GM21423 (cell line): ENCODE measurements around the gene CNTN5.
"Not testable (repeated sequence)": the region's sequence is repeated elsewhere in the genome, so short reads cannot be mapped to it uniquely, and the experiment has no call there.

Experiments
- ATAC-seq: cut with Tn5 transposase; IDR thresholded peaks from one replicate; pipeline ENCODE4 v1.9.1; 2021; ENCODE audit warnings: mild to moderate bottlenecking, moderate library complexity; ENCODE audit not compliant: unreplicated experiment

Gene CNTN5

DNA sequence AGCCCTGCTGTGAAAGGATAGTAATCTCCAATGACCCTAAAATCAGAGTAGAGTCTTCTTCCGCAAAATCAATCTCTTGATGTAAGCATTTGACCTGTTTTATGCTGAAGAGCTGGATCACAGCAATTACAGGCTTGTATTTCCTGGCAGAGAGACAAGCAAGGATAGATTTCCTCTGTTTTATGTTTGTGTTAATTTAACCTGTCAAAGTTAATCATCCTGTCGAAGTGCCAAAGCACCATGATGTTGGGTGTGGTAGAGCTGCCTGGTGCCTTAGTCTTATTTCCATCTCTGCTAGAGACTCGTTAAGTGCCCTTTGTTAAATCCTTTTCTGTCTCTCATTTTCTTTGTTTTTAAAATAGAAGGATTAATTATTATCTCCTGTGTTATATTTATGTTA is 248.1 kb downstream of the CNTN5 start:
- ATAC-seq, result no peak

DNA sequence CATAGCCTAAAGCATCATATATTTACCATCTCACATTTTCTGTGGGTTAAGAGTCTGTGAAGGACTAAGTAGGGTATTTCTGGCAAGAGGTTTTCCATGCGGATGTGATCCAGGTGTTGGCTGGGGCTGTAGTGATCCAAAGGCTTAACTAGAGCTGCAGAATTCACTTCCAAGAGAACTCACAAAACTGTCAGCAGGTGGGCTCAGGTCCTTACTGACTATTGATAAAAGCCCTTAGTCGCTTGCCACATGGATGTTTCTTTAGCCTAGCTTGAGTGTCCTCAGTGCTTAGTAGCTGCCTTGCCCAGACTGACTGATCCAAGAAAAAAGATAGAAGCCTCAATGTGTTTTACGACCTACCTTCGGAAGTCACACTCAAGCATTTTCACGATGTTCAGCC is 250.8 kb downstream of the CNTN5 start:
- no peak for ATAC-seq

DNA sequence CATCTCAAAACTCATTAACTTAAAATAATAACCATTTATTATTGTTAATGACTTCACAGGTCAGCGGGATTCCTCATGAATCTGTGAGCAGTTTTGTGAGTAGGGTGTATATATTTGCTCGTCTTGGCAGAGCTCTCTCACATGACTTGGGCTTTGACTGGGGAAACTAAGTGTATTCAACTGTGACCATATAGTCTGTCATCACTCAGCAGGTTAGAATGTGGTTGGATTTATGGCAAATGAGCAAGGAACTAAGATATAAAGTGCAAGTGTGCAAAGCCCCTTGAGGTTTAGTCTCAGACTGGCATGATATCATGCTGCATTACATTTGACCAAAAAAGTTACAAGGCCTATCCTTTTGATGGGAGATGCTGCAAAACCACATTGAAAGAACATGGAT is 254.8 kb downstream of the CNTN5 start:
- ATAC-seq, result no peak

DNA sequence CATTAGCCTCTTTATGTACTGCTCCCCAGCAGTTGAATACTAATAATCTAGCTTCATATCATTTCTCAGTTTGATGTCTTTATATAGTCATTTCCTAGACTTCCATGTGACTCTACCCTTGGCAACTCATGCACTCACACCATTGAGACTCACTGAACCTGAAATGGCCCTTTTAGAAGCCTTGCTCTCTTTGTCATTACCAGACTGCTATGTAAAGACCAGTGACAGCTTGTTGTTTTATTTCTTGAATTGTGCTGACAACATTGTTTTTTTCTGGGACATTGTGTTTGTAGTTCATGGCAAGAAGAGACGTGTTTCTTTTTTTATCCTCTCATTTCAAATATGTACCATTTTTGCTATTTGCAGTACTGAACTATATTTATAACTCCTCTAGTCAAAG is 256.5 kb downstream of the CNTN5 start:
- no peak for ATAC-seq

DNA sequence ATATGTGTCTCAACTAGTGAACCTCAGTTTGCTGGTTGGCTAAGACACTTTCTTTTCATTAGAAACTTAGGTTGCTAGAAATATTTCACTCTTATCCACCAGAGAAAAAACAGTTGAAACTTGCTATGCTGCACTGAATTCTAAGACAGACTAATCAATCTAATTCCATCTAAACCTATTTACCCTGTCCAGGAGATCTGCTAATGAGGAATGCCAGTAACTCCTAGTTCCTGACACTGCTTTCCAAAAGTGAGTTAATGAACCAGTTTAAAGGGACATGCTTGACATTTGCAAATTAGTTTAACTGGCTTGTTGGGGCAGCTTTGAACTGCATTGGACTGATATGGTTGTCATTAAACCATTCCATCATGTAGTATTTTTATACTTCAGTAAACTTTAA is 258.5 kb downstream of the CNTN5 start:
- no peak for ATAC-seq

DNA sequence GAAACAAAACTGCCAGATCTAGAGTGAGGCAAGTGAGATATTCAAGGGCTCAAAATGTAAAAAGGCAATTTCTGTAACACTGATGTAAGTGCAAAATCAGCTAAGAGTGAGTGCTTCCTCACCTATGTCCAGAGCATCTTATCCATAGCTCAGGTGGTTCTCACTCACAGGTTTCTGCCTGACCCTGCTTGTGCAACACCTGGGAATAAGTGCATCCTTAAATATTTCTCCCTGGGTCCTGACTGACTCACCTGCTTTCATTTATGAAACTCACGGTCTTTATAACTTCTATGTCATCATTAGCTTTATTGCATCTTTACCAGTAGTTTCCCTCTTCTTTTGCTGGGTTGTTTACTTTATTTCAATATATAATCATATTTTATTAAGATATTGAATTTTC is 260.6 kb downstream of the CNTN5 start:
- no peak for ATAC-seq

DNA sequence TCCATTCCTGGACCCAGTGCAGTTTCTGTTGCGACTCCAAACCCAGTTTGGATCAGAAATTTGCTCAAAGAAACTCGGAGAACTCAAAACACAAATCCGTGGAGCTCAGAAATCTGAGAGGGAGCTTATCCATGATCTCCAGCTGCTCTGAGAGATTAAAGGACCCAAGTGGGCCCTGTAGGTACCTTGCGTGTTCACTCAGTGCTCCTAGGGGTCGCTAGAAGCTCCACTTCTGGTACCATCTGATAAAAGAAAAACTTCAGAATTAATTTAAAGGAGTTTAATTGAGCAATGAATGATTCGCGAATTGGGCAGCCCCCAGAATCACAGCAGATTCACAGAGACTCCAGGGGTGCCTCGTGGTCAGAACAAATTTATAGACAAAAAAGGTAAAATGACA is 277.2 kb downstream of the CNTN5 start:
- not testable (repeated sequence) for ATAC-seq

DNA sequence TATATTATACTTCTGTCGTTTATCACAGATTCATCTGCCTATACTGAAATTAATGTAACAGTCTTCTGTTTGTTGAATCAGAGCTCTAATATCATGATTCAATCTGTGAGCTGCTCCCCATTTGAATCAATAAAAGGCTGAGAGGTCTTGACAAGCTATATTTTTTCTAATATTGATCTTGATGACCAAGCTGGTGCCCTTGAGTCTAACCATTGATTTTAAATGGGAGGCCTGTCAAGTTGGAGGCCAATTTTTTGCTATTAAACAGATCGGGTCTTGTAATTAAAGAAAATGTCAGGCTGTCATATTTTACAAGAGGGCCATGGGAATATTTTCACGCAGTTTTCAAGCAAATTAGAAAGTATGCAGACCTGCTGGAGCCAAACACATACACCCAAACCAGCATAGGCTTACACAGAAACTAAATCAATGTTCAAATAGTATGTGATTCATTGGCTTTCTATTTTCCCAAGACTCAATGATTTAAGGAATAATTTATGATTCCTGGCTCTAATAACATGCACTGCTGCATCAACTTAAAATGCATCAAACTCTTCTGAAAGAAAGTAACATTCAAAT is 286.9 kb downstream of the CNTN5 start:
- ATAC-seq, result no peak

DNA sequence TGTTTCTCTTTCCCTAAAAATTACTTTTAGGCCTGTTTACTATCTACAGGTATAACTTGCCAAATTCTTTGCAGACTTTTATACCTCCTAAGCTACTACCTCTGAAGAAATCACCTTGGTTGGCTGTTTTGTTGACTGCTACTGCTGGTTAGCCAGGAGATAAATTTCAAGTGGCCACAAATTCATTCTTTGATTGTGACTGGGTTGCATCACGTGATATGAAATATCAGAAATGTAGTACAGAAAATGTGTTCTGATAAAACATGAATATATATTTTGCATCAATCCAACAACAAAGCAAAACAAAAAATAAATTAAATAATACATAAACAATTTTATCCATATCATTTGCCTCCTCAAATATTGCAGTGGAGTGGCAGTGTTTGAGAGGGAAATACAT is 291.1 kb downstream of the CNTN5 start:
- no peak for ATAC-seq

DNA sequence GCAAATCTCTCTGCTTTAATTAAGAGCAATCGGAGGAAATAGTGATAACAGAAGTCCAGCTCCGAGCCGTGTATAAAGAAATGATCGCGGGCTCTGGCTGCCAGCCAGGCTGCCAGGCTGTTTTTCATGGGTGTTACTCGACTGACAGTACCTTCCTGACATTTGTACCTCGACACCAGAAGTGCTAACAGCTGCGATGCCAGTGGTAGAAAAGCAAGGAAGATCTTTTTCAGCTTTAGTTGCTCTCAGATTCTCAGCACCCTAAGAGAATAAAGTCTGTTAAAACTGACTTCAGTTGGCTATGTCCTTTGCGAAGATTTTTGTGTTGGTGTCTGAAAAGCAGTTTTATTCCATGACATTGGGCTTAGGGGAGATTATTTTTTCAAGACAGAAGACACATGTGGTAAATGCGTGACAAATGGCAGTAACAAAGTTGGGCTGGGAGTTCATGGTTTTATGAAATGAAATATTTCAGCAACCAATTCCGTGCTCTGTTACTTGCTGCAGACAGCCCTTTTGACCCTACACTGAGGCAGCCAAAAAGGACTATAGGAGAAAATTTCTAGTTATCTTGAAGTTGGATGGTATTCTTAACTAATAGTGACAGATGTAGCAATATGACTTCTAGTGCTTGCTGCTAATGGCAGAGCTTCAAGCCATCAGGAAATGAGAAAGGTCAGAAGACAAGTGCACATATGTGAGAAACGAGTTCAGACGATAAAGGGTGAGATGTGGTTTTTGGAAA is 296.2 kb downstream of the CNTN5 start:
- no peak for ATAC-seq

DNA sequence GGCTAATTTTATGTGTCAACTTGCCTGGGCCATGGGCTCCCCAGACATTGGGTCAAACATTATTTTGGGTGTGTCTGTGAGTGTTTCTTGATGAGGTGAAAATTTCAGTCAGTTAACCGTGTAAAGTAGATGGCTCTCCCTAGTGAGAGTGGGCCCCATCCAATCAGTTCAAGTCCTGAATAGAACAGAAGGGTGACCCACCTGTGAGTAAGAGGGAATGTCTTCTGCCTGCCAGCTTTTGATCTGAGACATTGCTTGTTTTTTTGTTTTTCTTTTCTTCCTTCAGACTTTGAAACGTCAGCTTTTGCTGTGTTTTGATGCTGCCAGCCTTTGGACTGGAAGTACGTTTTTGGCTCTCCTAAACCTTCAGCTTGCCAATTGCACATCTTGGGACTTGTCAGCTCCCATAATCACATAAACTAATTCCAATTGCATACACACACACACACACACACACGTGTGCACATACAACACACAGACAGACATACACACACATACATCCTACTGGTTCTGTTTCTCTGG is 300.1 kb downstream of the CNTN5 start:
- ATAC-seq, result no peak

DNA sequence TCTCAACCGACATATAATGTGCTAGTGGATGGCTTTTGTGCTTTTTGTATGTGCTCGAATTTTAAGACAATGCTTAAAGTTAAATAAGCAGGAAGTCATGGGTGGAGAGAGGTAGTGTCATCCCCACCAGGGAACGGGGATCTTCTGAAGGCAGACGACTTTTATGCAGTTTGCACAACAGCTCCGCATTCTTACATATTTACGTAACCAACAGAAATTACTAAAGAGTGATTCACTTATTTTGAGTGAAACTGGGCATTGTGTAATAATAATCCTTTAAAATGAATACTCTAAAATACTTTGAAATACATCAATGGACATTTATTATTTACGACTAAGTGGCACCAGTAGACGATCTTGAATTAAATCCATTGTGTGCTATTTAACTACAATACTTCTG is 305.1 kb downstream of the CNTN5 start:
- no peak for ATAC-seq

DNA sequence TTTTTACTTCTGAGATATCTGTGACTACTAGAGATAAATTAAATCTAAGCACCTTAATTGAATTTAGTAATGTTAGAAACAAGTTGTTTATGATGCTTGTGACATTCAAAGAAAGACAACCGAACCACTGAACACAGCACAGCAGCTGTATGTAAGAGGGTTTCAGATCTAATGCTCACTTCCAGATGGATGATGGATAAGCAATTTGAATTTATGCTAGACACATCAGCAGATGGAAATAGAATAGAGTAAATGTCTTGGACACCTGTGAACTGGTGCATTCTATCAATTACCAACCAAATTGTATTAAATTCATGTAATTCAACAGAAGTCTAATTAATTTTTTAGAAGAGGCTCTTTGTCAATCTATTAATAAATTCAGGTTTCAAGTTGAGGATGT is 306.3 kb downstream of the CNTN5 start:
- ATAC-seq, result no peak

DNA sequence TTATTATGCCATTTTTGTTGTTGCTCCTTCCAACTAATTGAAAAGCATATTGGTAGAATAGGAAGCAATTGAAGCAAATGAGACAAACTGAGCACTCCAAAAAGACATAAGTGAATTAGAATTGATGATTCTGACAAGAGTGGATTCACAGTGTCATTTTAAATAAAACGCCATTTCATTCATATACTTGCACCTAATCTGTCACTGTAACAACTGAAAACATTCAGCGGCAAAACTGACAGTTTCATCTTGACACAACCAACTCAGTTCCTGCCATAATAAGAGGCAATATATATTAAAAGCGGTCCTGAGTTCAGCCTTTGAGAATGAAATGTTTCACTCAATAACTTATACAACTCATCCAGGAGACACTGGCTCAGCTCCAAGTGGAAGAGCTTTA is 306.8 kb downstream of the CNTN5 start:
- no peak for ATAC-seq

DNA sequence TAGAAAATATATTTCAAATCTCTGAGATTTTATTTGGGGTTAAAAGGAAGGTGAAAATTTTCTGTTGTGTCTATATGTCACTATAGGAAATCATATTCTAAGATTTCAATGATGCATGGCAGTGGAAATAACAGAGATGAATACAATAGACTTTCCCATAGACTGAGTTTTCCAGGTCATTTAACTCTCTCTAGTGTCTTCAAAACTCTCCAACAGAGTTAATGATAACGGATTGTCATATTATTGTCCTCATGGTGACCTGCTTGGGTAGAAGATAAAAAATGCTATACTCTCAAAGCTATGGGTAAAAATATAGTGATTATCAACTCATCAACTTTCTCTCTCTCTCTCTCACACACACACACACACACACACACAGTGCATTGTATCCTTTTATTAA is 312.9 kb downstream of the CNTN5 start:
- ATAC-seq, result no peak

DNA sequence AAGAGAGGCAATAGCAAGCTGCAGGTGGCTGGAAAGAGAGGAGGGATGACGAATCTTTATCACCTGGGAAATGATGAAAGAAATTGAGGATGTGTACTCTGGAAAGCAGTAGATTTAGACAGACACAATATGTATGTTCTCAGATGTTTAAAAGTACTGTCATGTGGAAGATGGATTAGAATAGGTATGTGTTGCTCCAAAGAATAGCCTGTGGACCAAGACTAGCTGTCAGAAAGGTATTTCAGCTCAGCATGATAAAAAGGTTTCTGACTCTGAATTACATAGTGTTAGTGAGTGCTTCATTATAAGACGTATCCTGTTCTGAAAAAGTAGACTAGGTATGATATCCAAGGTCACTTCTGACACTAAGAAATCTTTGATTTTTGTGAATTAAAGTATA is 322.4 kb downstream of the CNTN5 start:
- no peak for ATAC-seq

DNA sequence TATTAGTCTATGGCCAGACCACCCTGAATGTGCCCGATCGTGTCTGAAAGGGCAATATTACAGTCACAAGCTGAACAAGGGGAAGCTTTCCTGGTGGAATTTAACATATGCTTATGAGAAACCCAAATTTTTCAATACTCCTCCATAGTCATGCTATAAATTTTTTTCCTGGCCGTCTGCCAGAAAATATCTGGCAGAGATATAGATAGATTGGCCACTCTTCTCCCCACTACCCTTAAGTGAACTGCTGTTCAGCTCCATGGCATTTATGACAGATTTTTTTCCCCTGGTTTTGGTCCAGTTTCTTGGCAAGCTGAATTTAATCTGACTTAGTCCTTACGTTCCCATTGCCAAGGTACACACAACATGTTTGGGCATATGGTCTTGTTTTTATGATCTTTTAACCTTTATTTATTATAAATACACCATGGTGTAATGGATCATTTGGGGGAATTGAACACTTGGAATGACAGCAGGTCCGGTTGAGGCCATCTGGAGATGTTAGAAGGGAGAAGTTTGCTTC is 328.5 kb downstream of the CNTN5 start:
- ATAC-seq, result no peak

DNA sequence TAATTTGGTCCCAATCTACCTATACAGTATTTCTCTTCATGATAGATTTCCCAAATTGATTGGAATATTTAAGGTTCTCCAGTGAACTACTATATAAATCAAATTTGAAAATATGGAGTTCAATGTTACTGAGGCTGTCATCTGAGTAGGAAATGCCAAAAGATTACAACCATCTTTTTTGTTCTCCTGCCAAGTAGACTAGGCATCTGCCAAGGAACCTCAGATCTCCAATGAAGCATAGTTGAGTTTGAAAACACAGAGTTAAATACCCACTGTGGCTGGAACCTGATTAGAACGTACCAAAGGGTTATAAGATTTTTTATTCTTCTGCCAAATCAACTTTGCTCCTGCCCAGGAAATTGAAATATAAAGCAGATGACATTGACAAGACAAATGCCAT is 330.9 kb downstream of the CNTN5 start:
- ATAC-seq, result no peak

DNA sequence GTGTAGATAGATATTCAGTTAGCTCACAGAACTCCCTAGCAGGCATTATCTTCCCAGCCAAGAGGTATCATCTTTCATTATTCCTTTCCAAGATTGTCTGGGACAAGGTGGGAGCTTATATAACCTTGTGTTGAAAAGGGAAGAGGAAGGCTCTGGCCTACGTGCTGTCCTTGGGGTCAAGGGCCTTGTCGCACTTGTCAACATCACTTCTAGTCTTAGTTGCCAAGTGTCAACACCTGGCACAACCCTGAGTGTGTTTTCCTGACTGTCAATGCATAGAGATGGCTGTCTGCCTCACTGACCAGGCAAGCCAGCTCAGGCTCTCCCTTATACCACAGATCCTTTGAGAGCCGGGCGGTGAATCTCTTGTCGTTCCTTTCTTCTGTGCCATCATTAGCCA is 331.9 kb downstream of the CNTN5 start:
- no peak for ATAC-seq

DNA sequence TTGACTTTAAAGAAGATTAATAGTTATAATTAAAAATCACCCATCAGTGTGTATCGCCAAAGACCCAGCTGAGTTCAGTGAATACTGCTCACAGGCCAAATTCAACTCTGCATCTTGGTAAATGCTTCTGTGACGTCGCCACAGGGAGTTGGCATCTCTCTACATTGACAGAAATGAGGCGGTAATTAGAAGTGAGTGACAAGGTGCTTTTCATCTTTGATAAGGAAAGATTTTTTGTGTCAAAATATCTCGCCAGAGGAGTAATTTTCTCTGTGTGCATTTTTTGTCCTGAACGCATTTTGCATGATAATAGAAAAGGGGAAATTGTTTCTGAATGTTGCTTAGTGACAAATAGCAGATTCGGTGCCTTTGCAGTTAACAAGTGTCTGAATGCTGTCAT is 345.8 kb downstream of the CNTN5 start:
- no peak for ATAC-seq

DNA sequence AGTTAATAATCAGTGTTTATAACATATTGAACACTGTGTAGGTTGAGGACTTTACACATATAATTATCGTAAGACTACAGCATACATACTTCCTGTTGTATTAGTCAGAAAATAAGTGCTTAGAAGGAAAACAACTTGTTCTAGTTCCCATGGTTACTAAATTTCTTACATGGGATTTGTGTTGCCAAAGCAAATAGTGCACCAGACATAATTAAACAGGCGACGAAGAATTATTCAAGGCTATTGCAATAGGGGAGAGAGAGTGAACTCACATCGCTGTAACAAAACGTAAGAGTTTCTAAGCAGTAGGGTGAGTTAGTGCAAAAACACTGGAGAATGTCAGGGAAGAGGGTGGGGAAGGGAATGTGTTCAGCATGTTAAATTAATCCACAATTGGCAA is 347.8 kb downstream of the CNTN5 start:
- ATAC-seq, result no peak

DNA sequence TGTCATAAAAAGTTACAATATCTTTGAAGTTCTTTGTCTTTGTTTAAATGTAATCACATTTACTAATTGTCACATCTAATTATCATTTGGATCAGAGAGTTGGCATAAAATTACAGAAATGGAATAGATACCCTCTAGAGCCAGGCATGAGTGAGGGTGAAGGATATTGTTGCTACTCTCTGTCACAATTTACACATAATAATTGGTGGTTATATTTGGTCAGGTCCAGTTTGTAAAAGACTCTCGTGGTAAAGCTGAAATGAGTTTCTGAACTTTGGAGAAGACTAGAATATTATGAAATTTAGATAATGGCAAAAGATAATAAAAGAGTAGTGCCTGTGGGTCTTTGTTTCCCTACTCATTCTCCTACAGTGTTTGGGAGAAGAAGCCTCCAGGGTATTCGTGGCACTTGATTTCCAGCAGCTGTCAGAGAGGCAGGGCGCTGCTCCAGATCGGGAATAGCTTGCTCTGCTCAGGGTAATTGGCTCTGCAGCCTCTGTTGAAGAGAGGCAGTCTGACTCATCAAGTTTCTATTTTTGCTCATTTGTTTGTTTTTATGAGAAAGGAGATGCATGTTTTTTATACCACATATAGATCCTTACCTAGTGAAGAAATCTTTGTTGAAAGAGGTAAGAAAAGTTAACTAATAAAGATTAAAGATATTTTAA is 349.9 kb downstream of the CNTN5 start:
- ATAC-seq, result no peak
